GM18511 (cell line): ENCODE results near the gene PKHD1.

Experiments
- ATAC-seq: cut with Tn5 transposase; IDR thresholded peaks from one replicate; pipeline ENCODE4 v1.9.1; 2021; ENCODE audit warnings: mild to moderate bottlenecking, moderate library complexity; ENCODE audit not compliant: unreplicated experiment

PKHD1 gene

DNA sequence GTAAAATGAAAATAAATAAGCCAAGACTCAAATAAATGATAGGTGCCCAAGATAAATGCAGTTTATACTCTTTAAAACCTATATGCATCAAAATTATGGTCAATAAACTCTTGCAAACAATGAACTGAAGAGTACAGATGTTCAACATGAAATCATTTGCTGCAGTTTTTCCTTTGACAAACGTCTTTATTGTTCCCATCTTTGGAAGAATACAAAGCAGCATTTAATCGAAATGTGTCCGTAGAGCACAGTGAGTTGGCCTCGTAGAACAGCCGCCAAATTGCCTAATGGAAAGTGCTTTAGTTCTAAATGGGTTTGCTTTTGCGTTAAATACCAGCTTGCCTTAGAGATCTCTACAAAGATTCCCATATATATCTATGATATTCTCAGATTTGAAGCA lies 447.4 kb downstream of the PKHD1 start:
- no peak for ATAC-seq

DNA sequence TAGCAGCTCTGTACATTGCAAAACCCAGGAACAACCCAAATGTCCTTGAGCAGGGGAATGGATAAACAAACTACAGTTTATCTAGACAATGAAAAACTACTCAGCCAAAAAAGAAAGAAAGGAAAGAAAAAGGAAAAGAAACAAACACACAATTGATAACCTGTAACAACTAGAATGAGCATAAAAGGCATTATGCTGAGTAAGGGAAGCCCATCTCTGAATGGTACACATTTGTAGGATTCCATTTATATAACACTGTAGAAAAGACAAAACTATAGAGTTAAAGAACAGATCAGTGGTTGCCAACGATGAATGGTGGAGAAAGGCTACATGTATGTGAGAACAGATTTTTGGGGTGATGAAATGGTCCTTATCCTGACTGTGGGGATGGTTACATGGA lies 454.0 kb downstream of the PKHD1 start:
- no peak for ATAC-seq

DNA sequence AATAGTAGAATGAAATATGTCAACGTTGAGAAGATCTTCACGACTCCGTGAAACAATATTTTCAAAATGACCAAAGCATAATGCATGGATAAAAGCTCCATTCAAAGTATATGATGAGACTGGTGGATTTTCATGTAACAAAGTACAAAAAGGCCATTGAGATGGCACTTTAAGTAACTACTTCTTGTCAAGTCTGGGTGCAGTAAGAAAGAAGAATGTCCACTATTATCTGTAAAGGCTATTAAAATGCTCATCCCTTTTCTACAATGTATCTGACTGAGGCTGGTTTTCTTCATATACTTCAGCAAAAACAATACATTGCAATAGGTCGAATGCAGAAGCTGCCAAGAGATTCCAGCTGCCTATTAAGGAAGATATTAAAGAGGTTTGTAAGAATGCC lies 457.4 kb downstream of the PKHD1 start:
- no peak for ATAC-seq

DNA sequence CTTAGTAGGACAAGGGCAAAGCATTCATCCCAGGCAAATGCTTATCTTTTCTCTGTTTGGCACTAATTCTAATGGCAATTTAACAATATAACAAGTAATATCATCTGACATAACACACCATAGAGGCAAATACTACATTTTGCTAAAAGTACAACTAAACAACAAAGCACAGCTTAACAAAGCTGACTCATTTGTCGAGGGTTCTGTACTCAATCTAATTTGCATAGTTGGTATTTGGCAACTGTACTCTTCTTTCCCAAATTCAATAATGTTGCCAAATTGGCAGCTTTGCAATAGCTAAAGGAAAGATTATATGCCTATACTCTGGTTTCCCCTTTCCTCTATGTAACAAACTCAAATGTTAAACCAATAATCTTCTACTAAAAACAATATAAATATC lies 461.0 kb downstream of the PKHD1 start:
- ATAC-seq, result no peak

GRCh38 chr6:51625566-51625965 lies 461.8 kb downstream of the PKHD1 start:
- ATAC-seq, result no peak

- ATAC-seq, result no peak
Observed at GRCh38 chr6:51620971-51621370, 466.4 kb downstream of the PKHD1 start.

DNA sequence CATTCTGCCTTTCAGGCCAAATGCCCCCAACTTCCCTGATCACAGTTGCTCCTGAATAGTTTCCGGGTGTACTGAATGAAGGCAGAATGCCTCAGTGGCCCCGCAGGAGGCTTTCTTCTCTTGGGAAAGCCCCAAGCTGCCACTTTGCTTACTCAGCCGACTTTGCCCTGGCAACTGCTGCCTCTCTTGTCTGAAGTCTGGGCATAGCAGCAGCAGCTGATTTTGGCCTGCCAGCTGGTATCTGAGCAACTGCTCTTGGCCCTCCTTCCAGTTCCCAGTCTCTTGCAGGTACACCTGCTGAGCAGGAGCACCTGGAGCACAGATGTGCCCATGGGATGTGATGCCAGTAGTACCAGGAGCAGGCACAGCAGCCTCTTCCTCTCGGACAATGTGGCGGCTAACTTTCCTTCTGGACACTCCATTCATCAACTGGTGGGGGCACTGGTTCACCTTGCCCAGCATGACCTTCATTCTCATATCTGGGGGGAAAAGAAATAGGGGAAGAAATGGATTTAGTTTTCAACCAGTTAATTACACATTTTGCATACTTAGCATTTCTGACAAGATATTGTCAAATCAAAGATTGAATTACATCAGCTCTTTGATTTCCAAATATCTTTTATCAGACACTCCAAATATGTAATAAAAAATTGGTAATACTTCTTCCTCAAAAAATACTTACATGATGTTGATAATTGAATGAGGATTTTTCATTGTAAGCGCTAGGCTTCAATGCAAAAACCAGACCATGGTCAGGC lies 468.2 kb downstream of the PKHD1 start:
- ATAC-seq, result peak; percentile 17

GRCh38 chr6:51618563-51618962 lies 468.9 kb downstream of the PKHD1 start:
- ATAC-seq, result peak; percentile 67

GRCh38 chr6:51617751-51618150 lies 469.7 kb downstream of the PKHD1 start:
- ATAC-seq, result no peak

DNA sequence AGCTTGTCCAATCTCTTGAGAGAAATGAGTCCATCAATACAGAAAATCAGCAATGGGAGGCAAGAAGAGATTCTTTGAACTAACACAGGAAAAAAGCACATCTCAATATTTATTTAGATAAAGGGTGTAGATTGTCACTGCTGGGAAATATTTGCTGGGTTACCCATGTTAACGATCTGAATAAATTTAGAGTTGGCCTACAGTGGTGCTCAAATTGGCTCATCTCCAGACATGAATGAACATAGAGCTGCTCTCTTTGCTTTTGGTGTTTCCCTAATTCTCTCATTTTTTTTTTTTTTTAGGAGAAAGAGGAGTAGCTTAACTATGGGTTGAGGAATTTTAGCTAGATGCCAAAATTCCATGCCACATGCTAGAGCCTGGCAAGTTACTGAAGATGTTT lies 471.2 kb downstream of the PKHD1 start:
- ATAC-seq, result no peak

- ATAC-seq, result no peak
Observed at GRCh38 chr6:51614725-51615124, 472.7 kb downstream of the PKHD1 start.

- no peak for ATAC-seq
Observed at GRCh38 chr6:51613558-51613957, 473.9 kb downstream of the PKHD1 start.

- no peak for ATAC-seq
Observed at GRCh38 chr6:51608932-51609331, 478.5 kb downstream of the PKHD1 start.

DNA sequence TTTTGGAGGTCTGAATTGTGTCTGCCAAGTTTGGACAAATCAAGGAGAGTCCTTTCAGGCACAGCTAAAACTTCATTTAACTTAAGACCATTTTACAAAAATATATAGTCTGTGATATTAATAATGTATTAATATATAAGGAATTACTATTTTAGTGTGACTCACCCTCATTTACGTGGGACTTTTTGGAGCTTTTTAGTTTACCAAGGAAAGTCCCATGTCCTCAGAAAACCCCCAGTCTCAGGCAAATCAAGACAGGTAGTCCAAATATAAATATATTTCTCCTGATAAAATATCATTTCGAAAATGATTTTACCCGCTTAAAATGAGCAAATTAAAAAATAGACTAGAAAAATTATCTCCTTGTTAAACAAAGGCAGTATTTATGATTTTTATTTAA lies 479.0 kb downstream of the PKHD1 start:
- no peak for ATAC-seq

DNA sequence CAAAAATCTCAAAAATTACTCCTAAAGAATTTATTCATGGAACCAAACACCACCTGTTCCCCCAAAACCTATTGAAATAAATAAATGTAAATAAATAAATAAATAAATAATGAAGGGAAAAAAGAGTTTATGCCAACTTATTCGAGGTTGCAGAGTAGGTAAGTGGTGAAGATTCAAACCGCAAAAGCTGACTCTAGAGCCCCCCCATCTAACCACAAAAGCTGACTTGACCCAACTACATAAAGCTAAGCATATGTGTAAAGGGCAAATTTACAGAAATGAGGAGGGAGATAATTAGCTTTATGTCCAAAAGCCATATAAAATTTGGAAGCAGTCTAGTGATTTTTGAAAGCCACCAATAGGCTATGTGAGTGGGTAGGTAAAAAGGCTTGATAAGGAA lies 486.9 kb downstream of the PKHD1 start:
- no peak for ATAC-seq

DNA sequence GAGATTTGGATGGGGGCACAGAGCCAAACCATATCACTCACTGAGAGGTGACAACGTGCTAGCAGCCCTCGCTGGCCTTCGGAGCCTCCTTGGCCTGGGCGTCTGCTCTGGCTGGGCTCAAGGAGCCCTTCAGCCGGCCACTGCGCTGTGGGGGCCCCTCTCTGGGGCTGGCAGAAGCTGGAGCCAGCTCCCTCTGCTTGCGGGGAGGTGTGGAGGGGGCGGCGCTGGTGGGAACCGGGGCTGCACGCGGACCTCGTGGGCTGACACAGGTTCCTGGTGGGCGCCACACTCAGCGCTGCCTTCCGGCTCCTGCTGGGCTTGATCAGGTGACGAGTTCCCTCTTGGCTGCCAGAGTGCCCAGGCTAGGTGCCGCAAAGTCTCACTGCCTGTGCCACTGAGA lies 489.2 kb downstream of the PKHD1 start:
- ATAC-seq, result no peak

GRCh38 chr6:51594981-51595380 lies 492.4 kb downstream of the PKHD1 start:
- no peak for ATAC-seq

GRCh38 chr6:51585264-51585663 lies 502.1 kb downstream of the PKHD1 start:
- ATAC-seq, result no peak

- no peak for ATAC-seq
Observed at GRCh38 chr6:51584163-51584562, 503.2 kb downstream of the PKHD1 start.

- ATAC-seq, result no peak
Observed at GRCh38 chr6:51578994-51579393, 508.4 kb downstream of the PKHD1 start.

- no peak for ATAC-seq
Observed at GRCh38 chr6:51578362-51578761, 509.1 kb downstream of the PKHD1 start.

DNA sequence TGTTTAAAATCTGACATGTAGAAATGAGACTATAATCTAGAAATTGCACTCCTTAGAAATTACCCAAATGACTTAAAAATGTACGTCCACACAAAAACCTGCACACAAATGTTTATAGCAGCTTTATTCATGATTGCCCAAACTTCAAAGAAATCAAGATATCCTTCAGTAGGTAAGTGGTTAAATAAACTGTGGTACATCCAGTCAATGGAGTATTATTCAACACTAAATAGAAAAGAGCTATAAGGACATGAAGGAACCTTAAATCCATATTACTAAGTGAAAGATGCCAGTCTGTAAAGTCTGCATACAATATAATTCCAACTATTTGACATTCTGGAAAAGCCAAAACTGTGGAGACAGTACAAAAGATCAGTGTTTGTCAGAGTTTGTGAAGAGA lies 513.4 kb downstream of the PKHD1 start:
- no peak for ATAC-seq

GRCh38 chr6:51571168-51571567 lies 516.2 kb downstream of the PKHD1 start:
- no peak for ATAC-seq
